ENCODE data around the gene JMJD8.
A peak's percentile ranks its signal among the peaks of the same experiment; 100 is the strongest.

The JMJD8 gene

GRCh38 chr16:675884-676564 lies 8.1 kb downstream of the JMJD8 start:
- Mint-ChIP-seq H3K27me3 (peaks cover 38% of the 10 kb centered on the region), H3K4me1 (ENCODE audit: low read depth) (peaks cover 28% of the 10 kb centered on the region), H3K4me3 (no peak overlapping the region), H3K27ac (no peak overlapping the region), H3K36me3 (ENCODE audit: low read depth) (peaks cover 43% of the 10 kb centered on the region), H3K9me3 (no peaks in the 10 kb centered on the region)
- intact Hi-C loops (cut with micrococcal nuclease): no loop called here

- H3K27me3 Mint-ChIP-seq: peaks cover 38% of the 10 kb centered on the region
- peaks cover 49% of the 10 kb centered on the region for H3K36me3 Mint-ChIP-seq (ENCODE audit: low read depth)
- peaks cover 25% of the 10 kb centered on the region for H3K4me1 Mint-ChIP-seq (ENCODE audit: low read depth)
- no peaks in the 10 kb centered on the region for H3K9me3 Mint-ChIP-seq
- peak within 1 kb of the TSS; percentile 10 for H3K27ac Mint-ChIP-seq
- peak within 1 kb of the TSS; percentile 66 for H3K4me3 Mint-ChIP-seq
- intact Hi-C loops (cut with micrococcal nuclease): no loop called here
These were observed 8.9 kb downstream of the JMJD8 start, which contains the start of gene RHBDL1 for GRCh38 chr16:674968-675883. Gene RHBDL1, plus strand, starts transcription at chr16:675671. Its CDS starts 120 bp downstream, at chr16:675791.

- Mint-ChIP-seq H3K27ac (peak overlapping the region; percentile 10), H3K36me3 (ENCODE audit: low read depth) (peaks cover 57% of the 10 kb centered on the region), H3K4me1 (ENCODE audit: low read depth) (peaks cover 25% of the 10 kb centered on the region), H3K9me3 (no peaks in the 10 kb centered on the region), H3K27me3 (peaks cover 38% of the 10 kb centered on the region), H3K4me3 (no peak overlapping the region)
- intact Hi-C loops (cut with micrococcal nuclease): no loop called here
These were observed 9.8 kb downstream of the JMJD8 start for GRCh38 chr16:674214-674881.

GRCh38 chr16:673399-673991 lies 10.6 kb downstream of the JMJD8 start:
- intact Hi-C loops (cut with micrococcal nuclease): no loop called here
- Mint-ChIP-seq H3K27me3 (peaks cover 38% of the 10 kb centered on the region), H3K27ac (no peak overlapping the region), H3K9me3 (no peaks in the 10 kb centered on the region), H3K36me3 (ENCODE audit: low read depth) (peaks cover 65% of the 10 kb centered on the region), H3K4me3 (no peak overlapping the region), H3K4me1 (ENCODE audit: low read depth) (peaks cover 25% of the 10 kb centered on the region)

GRCh38 chr16:672851-673250 lies 11.3 kb downstream of the JMJD8 start:
- no peaks in the 10 kb centered on the region for H3K9me3 Mint-ChIP-seq
- peaks cover 33% of the 10 kb centered on the region for H3K27me3 Mint-ChIP-seq
- H3K4me3 Mint-ChIP-seq: no peak overlapping the region
- peaks cover 65% of the 10 kb centered on the region for H3K36me3 Mint-ChIP-seq (ENCODE audit: low read depth)
- intact Hi-C loops (cut with micrococcal nuclease): no loop called here
- H3K4me1 Mint-ChIP-seq (ENCODE audit: low read depth): peaks cover 26% of the 10 kb centered on the region
- no peak overlapping the region for H3K27ac Mint-ChIP-seq

GRCh38 chr16:672371-672770 lies 11.8 kb downstream of the JMJD8 start:
- Mint-ChIP-seq H3K27me3 (peaks cover 29% of the 10 kb centered on the region), H3K27ac (no peak overlapping the region), H3K4me1 (ENCODE audit: low read depth) (peaks cover 30% of the 10 kb centered on the region), H3K9me3 (no peaks in the 10 kb centered on the region), H3K4me3 (no peak overlapping the region), H3K36me3 (ENCODE audit: low read depth) (peaks cover 65% of the 10 kb centered on the region)
- intact Hi-C loops (cut with micrococcal nuclease): no loop called here

GRCh38 chr16:671353-672131 lies 12.6 kb downstream of the JMJD8 start:
- no peaks in the 10 kb centered on the region for H3K9me3 Mint-ChIP-seq
- H3K36me3 Mint-ChIP-seq (ENCODE audit: low read depth): peaks cover 65% of the 10 kb centered on the region
- intact Hi-C loops (cut with micrococcal nuclease): no loop called here
- H3K4me3 Mint-ChIP-seq: no peak overlapping the region
- peaks cover 21% of the 10 kb centered on the region for H3K27me3 Mint-ChIP-seq
- H3K27ac Mint-ChIP-seq: no peak overlapping the region
- peaks cover 30% of the 10 kb centered on the region for H3K4me1 Mint-ChIP-seq (ENCODE audit: low read depth)

GRCh38 chr16:670485-671352 lies 13.4 kb downstream of the JMJD8 start:
- Mint-ChIP-seq H3K9me3 (no peaks in the 10 kb centered on the region), H3K27me3 (peaks cover 13% of the 10 kb centered on the region), H3K4me3 (no peak overlapping the region), H3K4me1 (ENCODE audit: low read depth) (peaks cover 30% of the 10 kb centered on the region), H3K36me3 (ENCODE audit: low read depth) (peaks cover 65% of the 10 kb centered on the region), H3K27ac (no peak overlapping the region)
- intact Hi-C loops (cut with micrococcal nuclease): no loop called here

GRCh38 chr16:669666-670065 lies 14.5 kb downstream of the JMJD8 start:
- peaks cover 61% of the 10 kb centered on the region for H3K36me3 Mint-ChIP-seq (ENCODE audit: low read depth)

GRCh38 chr16:668519-669171 lies 15.5 kb downstream of the JMJD8 start:
- Mint-ChIP-seq H3K36me3 (ENCODE audit: low read depth) (peaks cover 50% of the 10 kb centered on the region), H3K9me3 (no peaks in the 10 kb centered on the region), H3K27me3 (no peaks in the 10 kb centered on the region), H3K4me3 (peak overlapping the region; percentile 82), H3K27ac (peak overlapping the region; percentile 84), H3K4me1 (ENCODE audit: low read depth) (peaks cover 16% of the 10 kb centered on the region)
- intact Hi-C loops (cut with micrococcal nuclease): no loop called here

More at GRCh38 chr16:669666-670065, 14.5 kb downstream of the JMJD8 start:
- peaks cover 23% of the 10 kb centered on the region for H3K4me1 Mint-ChIP-seq (ENCODE audit: low read depth)
- H3K27me3 Mint-ChIP-seq: peaks cover 3% of the 10 kb centered on the region
- no peak overlapping the region for H3K27ac Mint-ChIP-seq
- no peaks in the 10 kb centered on the region for H3K9me3 Mint-ChIP-seq
- no peak overlapping the region for H3K4me3 Mint-ChIP-seq
- intact Hi-C loops (cut with micrococcal nuclease): no loop called here

GRCh38 chr16:667780-668518 lies 16.2 kb downstream of the JMJD8 start, which contains the start of gene RHOT2:
Gene RHOT2, plus strand, starts transcription at chr16:668132. Its CDS starts 68 bp downstream, at chr16:668200.
- no peaks in the 10 kb centered on the region for H3K9me3 Mint-ChIP-seq
- H3K4me3 Mint-ChIP-seq: peak within 1 kb of the TSS; percentile 82
- peak within 1 kb of the TSS; percentile 84 for H3K27ac Mint-ChIP-seq
- intact Hi-C loops (cut with micrococcal nuclease): loop anchor here (1.0 kb wide), 1 partner anchor 89 kb away; no protein-coding TSS in a partner anchor
- no peaks in the 10 kb centered on the region for H3K27me3 Mint-ChIP-seq
- H3K36me3 Mint-ChIP-seq (ENCODE audit: low read depth): peaks cover 45% of the 10 kb centered on the region
- H3K4me1 Mint-ChIP-seq (ENCODE audit: low read depth): peaks cover 16% of the 10 kb centered on the region
